Chondrocyte (in vitro differentiated cells): Measurements from ENCODE around the gene MT1G. TPM values are rescaled to one million over a fixed set of nuclear protein-coding genes. Genes with fewer than 3 reads are reported as not detected.

Experiments
- DNase-seq: peaks from one replicate; pipeline ENCODE4 v3.0.0; 2021; ENCODE audit warnings: mixed read lengths, low spot score
- H3K27ac Mint-ChIP-seq: one replicate; pipeline ENCODE4 v1.8.0; 2021; ENCODE audit warnings: mild to moderate bottlenecking, moderate library complexity, mixed read lengths; ENCODE audit not compliant: unreplicated experiment
- H3K27me3 Mint-ChIP-seq: 2 replicates; pipeline ENCODE4 v1.8.0; 2021; ENCODE audit warnings: low read depth, mixed read lengths
- H3K36me3 Mint-ChIP-seq: 2 replicates; pipeline ENCODE4 v1.8.0; 2021; ENCODE audit warnings: low read depth, mixed read lengths
- H3K4me1 Mint-ChIP-seq: 2 replicates; pipeline ENCODE4 v1.8.0; 2021; ENCODE audit warnings: low read depth, mild to moderate bottlenecking, mixed read lengths
- H3K4me3 Mint-ChIP-seq: one replicate; pipeline ENCODE4 v1.8.0; 2021; ENCODE audit warnings: mild to moderate bottlenecking, moderate library complexity, mixed read lengths; ENCODE audit not compliant: unreplicated experiment
- H3K9me3 Mint-ChIP-seq: 2 replicates; pipeline ENCODE4 v1.8.0; 2021; ENCODE audit warnings: low read depth, mixed read lengths
- CTCF ChIP-seq: fragments of 200-600 bp; sonication (generic); IDR thresholded peaks from 2 replicates; pipeline ENCODE4 v1.5.0; 2021; ENCODE audit warnings: antibody characterized with exemption, mild to moderate bottlenecking, moderate library complexity
- total RNA-seq: library from RNA; stranded (reverse); gene quantifications from 3 replicates; pipeline ENCODE4 v1.2.1, GENCODE V29; 2021

MT1G gene
- total RNA-seq, 1 donor from 2014 or later: 1.1 TPM

GRCh38 chr16:56620339-56620897 is 47.4 kb downstream of the MT1G start:
- no peak for DNase-seq
- Mint-ChIP-seq H3K4me1 (peaks cover 18% of the 10 kb centered on the region), H3K36me3 (no peaks in the 10 kb centered on the region), H3K9me3 (no peaks in the 10 kb centered on the region), H3K27me3 (peaks cover 2% of the 10 kb centered on the region), H3K4me3 (no peak overlapping the region), H3K27ac (no peak overlapping the region)
- no peak for TF ChIP-seq CTCF

- no peaks in the 10 kb centered on the region for H3K9me3 Mint-ChIP-seq
- DNase-seq: no peak
- H3K36me3 Mint-ChIP-seq: no peaks in the 10 kb centered on the region
- H3K4me3 Mint-ChIP-seq: no peak overlapping the region
- TF ChIP-seq CTCF: no peak
- H3K27me3 Mint-ChIP-seq: peaks cover 2% of the 10 kb centered on the region
- peaks cover 32% of the 10 kb centered on the region for H3K4me1 Mint-ChIP-seq
- no peak overlapping the region for H3K27ac Mint-ChIP-seq
These were observed 49.7 kb downstream of the MT1G start for GRCh38 chr16:56618138-56618537.

- peaks cover 2% of the 10 kb centered on the region for H3K27me3 Mint-ChIP-seq
- peaks cover 34% of the 10 kb centered on the region for H3K4me1 Mint-ChIP-seq
- H3K4me3 Mint-ChIP-seq: peak overlapping the region; percentile 55
- no peak for DNase-seq
- no peak overlapping the region for H3K27ac Mint-ChIP-seq
- no peaks in the 10 kb centered on the region for H3K36me3 Mint-ChIP-seq
- no peak for TF ChIP-seq CTCF
- H3K9me3 Mint-ChIP-seq: no peaks in the 10 kb centered on the region
These were observed 50.4 kb downstream of the MT1G start for GRCh38 chr16:56617212-56618085.

Other genes starting within 250 kb of the MT1G start
- gene AMFR, start 242.5 kb downstream of the MT1G start, total RNA-seq: 95.4 to 104 TPM (median 99.0 TPM) in 3 replicates
- 69.0 to 80.5 TPM (median 72.7 TPM) in 3 replicates for gene NUDT21, start 216.7 kb downstream of the MT1G start, total RNA-seq
- 62.6 to 68.6 TPM (median 62.9 TPM) in 3 replicates for gene OGFOD1, start 216.5 kb downstream of the MT1G start, total RNA-seq
- gene BBS2, start 148.0 kb downstream of the MT1G start, total RNA-seq: 32.6 to 47.0 TPM (median 36.9 TPM) in 3 replicates
- gene MT4, start 103.0 kb downstream of the MT1G start, total RNA-seq: not detected in 3 replicates
- gene MT3, start 78.5 kb downstream of the MT1G start, total RNA-seq: 0.77 TPM in 1 of 3 replicates, not detected in the others
- 160 to 407 TPM (median 183 TPM) in 3 replicates for gene MT2A, start 59.5 kb downstream of the MT1G start, total RNA-seq
- 23.2 to 35.8 TPM (median 31.4 TPM) in 3 replicates for gene MT1E, start 42.3 kb downstream of the MT1G start, total RNA-seq
- 0.35 to 0.59 TPM in 2 of 3 replicates, not detected in the other for gene MT1M, start 35.4 kb downstream of the MT1G start, total RNA-seq
- gene MT1A, start 29.4 kb downstream of the MT1G start, total RNA-seq: 1.1 TPM in 1 of 3 replicates, not detected in the others
- not detected in 3 replicates for gene MT1B, start 16.2 kb downstream of the MT1G start, total RNA-seq
- 2.6 to 5.8 TPM (median 4.4 TPM) in 3 replicates for gene MT1F, start 10.1 kb downstream of the MT1G start, total RNA-seq
- gene MT1H, start 1.7 kb upstream of the MT1G start, total RNA-seq: not detected in 3 replicates
- 36.6 to 136 TPM (median 44.7 TPM) in 3 replicates for gene MT1X, start 14.4 kb upstream of the MT1G start, total RNA-seq
- gene NUP93, start 62.1 kb upstream of the MT1G start, total RNA-seq: 48.6 to 86.9 TPM (median 50.0 TPM) in 3 replicates
- not detected in 3 replicates for gene SLC12A3, start 197.1 kb upstream of the MT1G start, total RNA-seq